Endothelial cell of umbilical vein (primary cell): ENCODE measurements around the gene RUNX2. TPM values are rescaled to one million over a fixed set of nuclear protein-coding genes. Genes with fewer than 3 reads are reported as not detected.

Source experiments
- BruUV-seq: library from RNA; stranded (reverse); fragments of 400-500 nt; replicated peaks from 2 replicates; lab custom pipeline; 2021; lab: Mats Ljungman, UMichigan
- CTCF ChIA-PET: fragments of 300-600, 350-600 bp; sonication (Branson Sonifier 250); formaldehyde crosslinking; loops from one replicate; lab custom pipeline; 2021; ENCODE audit warnings: antibody characterized with exemption, inconsistent platforms; lab: Charles Lee
- POLR2A ChIA-PET: fragments of 300-600, 350-600 bp; sonication (Branson Sonifier 250); formaldehyde crosslinking; loops from one replicate; lab custom pipeline; 2021; ENCODE audit warnings: antibody characterized with exemption, inconsistent platforms; lab: Charles Lee
- DNase-seq: peaks from one replicate; pipeline ENCODE4 v3.0.0-alpha.2; 2011; ENCODE audit warnings: low read depth, low spot score
- FAIRE-seq: peaks from 2 replicates; lab custom pipeline; 2011; peaks lifted over from hg19 to GRCh38; lab: Jason Lieb, UNC
- H2AFZ ChIP-seq: 2 replicates; pipeline ENCODE4 v1.6.0; 2012; ENCODE audit warnings: low read depth, low read length, control low read depth, inconsistent platforms
- H3K27ac ChIP-seq: 2 replicates; pipeline ENCODE4 v1.5.1; 2011; ENCODE audit warnings: low read depth, mild to moderate bottlenecking, control low read depth, low read length, moderate library complexity; ENCODE audit not compliant: insufficient read depth
- H3K27me3 ChIP-seq, 2 experiments: 2 replicates each; pipeline versions ENCODE4 v1.6.0 to v1.6.1; 2011; ENCODE audit warnings: low read length in 2 of 2, mixed read lengths in 1 of 2; ENCODE audit not compliant: control insufficient read depth in 2 of 2, insufficient read depth in 2 of 2
- H3K36me3 ChIP-seq, 2 experiments: 2 replicates in 1 of 2; 3 replicates in 1 of 2; pipeline ENCODE4 v1.5.1; 2011; ENCODE audit warnings: low read length in 2 of 2, mild to moderate bottlenecking in 1 of 2, moderate library complexity in 1 of 2; ENCODE audit not compliant: control insufficient read depth in 2 of 2, insufficient read depth in 2 of 2; ENCODE audit errors: extremely low read depth in 1 of 2
- H3K4me1 ChIP-seq: 3 replicates; pipeline ENCODE4 v1.5.1; 2011; ENCODE audit warnings: mild to moderate bottlenecking, low read length; ENCODE audit not compliant: control insufficient read depth, insufficient read depth; ENCODE audit errors: extremely low read depth
- H3K4me2 ChIP-seq: 2 replicates; pipeline ENCODE4 v1.6.1; 2011; ENCODE audit warnings: low read length, control low read depth, mixed read lengths; ENCODE audit not compliant: insufficient read depth
- H3K4me3 ChIP-seq, 3 experiments: fragments of 200-600 bp in 1 of 3; sonication (generic), shearing (Covaris generic) in 1 of 3; replicated peaks in 1 of 3; 2 replicates each; pipeline ENCODE4 v1.5.1; 2011 to 2016; ENCODE audit warnings: control low read depth in 3 of 3, low read length in 3 of 3, mild to moderate bottlenecking in 2 of 3, inconsistent platforms in 1 of 3, low read depth in 1 of 3, moderate library complexity in 1 of 3; ENCODE audit not compliant: insufficient read depth in 1 of 3
- H3K79me2 ChIP-seq: 2 replicates; pipeline ENCODE4 v1.6.0; 2012; ENCODE audit warnings: low read length, inconsistent platforms; ENCODE audit not compliant: control insufficient read depth, insufficient read depth
- H3K9ac ChIP-seq: replicated peaks from 2 replicates; pipeline ENCODE3; 2011; ENCODE audit warnings: low read length, control low read depth; ENCODE audit not compliant: insufficient read depth; ENCODE audit errors: extremely low read depth
- H3K9me1 ChIP-seq: replicated peaks from 3 replicates; pipeline ENCODE4 v1.6.0; 2011; ENCODE audit warnings: mild to moderate bottlenecking, low read length; ENCODE audit not compliant: control insufficient read depth, insufficient read depth; ENCODE audit errors: extremely low read depth
- H3K9me3 ChIP-seq: replicated peaks from 2 replicates; pipeline ENCODE4 v1.5.1; 2012; ENCODE audit warnings: low read length, inconsistent platforms; ENCODE audit not compliant: control insufficient read depth, insufficient read depth
- H4K20me1 ChIP-seq: replicated peaks from 2 replicates; pipeline ENCODE3; 2011; ENCODE audit warnings: mild to moderate bottlenecking, low read length; ENCODE audit not compliant: control insufficient read depth, insufficient read depth; ENCODE audit errors: extremely low read depth
- CTCF ChIP-seq, 2 donors: IDR thresholded peaks; 1 replicate in 1 of 2; 2 replicates in 1 of 2; pipeline ENCODE4 v1.5.1; 2011; ENCODE audit warnings: low read length in 2 of 2, mild to moderate bottlenecking in 2 of 2, moderate library complexity in 2 of 2, control low read depth in 1 of 2, inconsistent platforms in 1 of 2, low read depth in 1 of 2; ENCODE audit not compliant: insufficient read depth in 1 of 2; ENCODE audit errors: extremely low read depth in 1 of 2
- EZH2 ChIP-seq: IDR thresholded peaks from 2 replicates; pipeline ENCODE4 v1.6.1; 2012; ENCODE audit warnings: borderline replicate concordance, low read depth, mild to moderate bottlenecking, moderate library complexity, low read length, inconsistent platforms; ENCODE audit not compliant: severe bottlenecking
- FOS ChIP-seq: IDR thresholded peaks from 2 replicates; pipeline ENCODE4 v1.6.1; 2011; ENCODE audit warnings: mild to moderate bottlenecking, low read length, moderate library complexity, borderline replicate concordance; ENCODE audit not compliant: insufficient read depth
- GATA2 ChIP-seq: IDR thresholded peaks from 2 replicates; pipeline ENCODE4 v1.7.0; 2011; ENCODE audit warnings: low read depth, mild to moderate bottlenecking, moderate library complexity, mixed read lengths, low read length; ENCODE audit not compliant: insufficient read length, insufficient read depth
- JUN ChIP-seq: IDR thresholded peaks from 2 replicates; pipeline ENCODE4 v1.6.1; 2011; ENCODE audit warnings: borderline replicate concordance, low read depth; ENCODE audit not compliant: insufficient read length, insufficient read depth
- MAX ChIP-seq: IDR thresholded peaks from 2 replicates; pipeline ENCODE4 v1.6.1; 2011; ENCODE audit not compliant: insufficient read depth, insufficient read length
- MYC ChIP-seq: IDR thresholded peaks from one replicate; pipeline ENCODE4 v1.6.1; 2011; ENCODE audit warnings: mild to moderate bottlenecking, low read depth, low read length
- POLR2A ChIP-seq: IDR thresholded peaks from 2 replicates; pipeline ENCODE4 v1.6.1; 2012; ENCODE audit warnings: low read depth, mild to moderate bottlenecking, control low read depth, low read length
- POLR2AphosphoS5 ChIP-seq: IDR thresholded peaks from 2 replicates; pipeline ENCODE4 v1.6.1; 2012; ENCODE audit warnings: low read depth, mild to moderate bottlenecking, control low read depth, low read length, moderate library complexity; ENCODE audit not compliant: insufficient read depth
- dilution Hi-C: fragments of 300-500 bp; cut with MboI; formaldehyde crosslinking; loops from one replicate; pipeline ENCODE4 v1.15.0; 2019; ENCODE audit warnings: low sequenced_read_pairs; ENCODE audit not compliant: extremely low pct_ligation_motif_present
- intact Hi-C: fragments of 100-400 bp; cut with micrococcal nuclease; formaldehyde crosslinking; loops from one replicate; pipeline ENCODE4 v1.10.0; 2022
- polyA plus RNA-seq, 4 experiments: library from polyadenylated mRNA; depleted of rRNA in 3 of 4; stranded (reverse) in 3 of 4; unstranded in 1 of 4; fragments of >200 nt; gene quantifications; 2 replicates each; pipeline versions ENCODE4 v1.2.1 to v1.2.3, GENCODE V29; 2011 to 2012; ENCODE audit warnings: missing spikeins in 1 of 4
- total RNA-seq: library from RNA; stranded (reverse); gene quantifications from 2 replicates; pipeline ENCODE4 v1.2.3, GENCODE V29; 2021

RUNX2 gene
- total and polyA plus RNA-seq, 2 donors (not counting 3 experiments of a cell fraction or from before 2014, with no cell fraction given): 0.06 TPM; not detected in 1

- intact Hi-C loops (no loop called here), dilution Hi-C loops (no loop called here)
- TF ChIP-seq GATA2 (no peak), FOS (no peak), POLR2AphosphoS5 (no peak)
- Histone ChIP-seq H2AFZ (no peak overlapping the region), H3K36me3 (no peaks in the 10 kb centered on the region), H3K4me3 (no peak overlapping the region), H3K4me2 (no peak overlapping the region), H3K27me3 (peaks cover 5 to 16% of the 10 kb centered on the region in 2 experiments), H3K4me1 (no peaks in the 10 kb centered on the region), H3K9me1 (no peaks in the 10 kb centered on the region), H4K20me1 (no peaks in the 10 kb centered on the region), H3K9ac (no peak overlapping the region), H3K79me2 (no peaks in the 10 kb centered on the region), H3K9me3 (no peaks in the 10 kb centered on the region), H3K27ac (no peak overlapping the region)
- CTCF ChIA-PET: interaction anchor here (1.0 kb wide), 1 partner anchor 97 kb away, joined by 4 read pairs; no protein-coding TSS in a partner anchor
- DNase-seq (peak; percentile 6), FAIRE-seq (no peak)
- no TSS peak for BruUV-seq
- POLR2A ChIA-PET: no interaction called here
Measured at GRCh38 chr6:45617441-45617840, 289.3 kb downstream of the RUNX2 start.

- no peaks in the 10 kb centered on the region for H3K4me1 ChIP-seq
- no peak overlapping the region for H3K4me2 ChIP-seq
- DNase-seq: no peak
- no peak overlapping the region for H3K9ac ChIP-seq
- POLR2A ChIA-PET: no interaction called here
- no peaks in the 10 kb centered on the region for H3K9me3 ChIP-seq
- H3K27me3 ChIP-seq: peaks cover 5 to 11% of the 10 kb centered on the region in 2 experiments
- H3K4me3 ChIP-seq: no peak overlapping the region
- no TSS peak for BruUV-seq
- H3K9me1 ChIP-seq: no peaks in the 10 kb centered on the region
- CTCF ChIA-PET: interaction anchor here (1.0 kb wide), 1 partner anchor 96 kb away, joined by 4 read pairs; no protein-coding TSS in a partner anchor
- FAIRE-seq: no peak
- no peaks in the 10 kb centered on the region for H4K20me1 ChIP-seq
- H3K79me2 ChIP-seq: no peaks in the 10 kb centered on the region
- TF ChIP-seq MYC: no peak
- TF ChIP-seq GATA2: no peak
- no peak for TF ChIP-seq JUN
- no peak for TF ChIP-seq FOS
- TF ChIP-seq POLR2A: no peak
- no peak for TF ChIP-seq CTCF (IDR thresholded peaks at IDR 0.05; ENCODE audit: extremely low read depth in 1 of 2, insufficient read depth in 1 of 2, low read depth in 1 of 2, low read length in 2 of 2)
- no peak for TF ChIP-seq MAX
- no peak for TF ChIP-seq EZH2
- TF ChIP-seq POLR2AphosphoS5: no peak
- no peak overlapping the region for H3K27ac ChIP-seq
- intact Hi-C loops (no loop called here), dilution Hi-C loops (no loop called here)
- no peak overlapping the region for H2AFZ ChIP-seq
- no peaks in the 10 kb centered on the region for H3K36me3 ChIP-seq
Measured at GRCh38 chr6:45618259-45618658, 290.1 kb downstream of the RUNX2 start.
